Activated CD4-positive, alpha-beta memory T cell treated with anti-CD3 and anti-CD28 coated beads for 36 hours (primary cell): ENCODE measurements around the gene SYNGR2. TPM values are rescaled to one million over a fixed set of nuclear protein-coding genes. Genes with fewer than 3 reads are reported as not detected.

Experiments used
- CTCF ChIA-PET: fragments of 350-600 bp; sonication (Branson Sonifier 250); formaldehyde crosslinking; loops from one replicate; lab custom pipeline; 2021; ENCODE audit warnings: antibody characterized with exemption, inconsistent platforms; lab: Charles Lee
- POLR2A ChIA-PET: fragments of 350-600 bp; sonication (Branson Sonifier 250); formaldehyde crosslinking; loops from one replicate; lab custom pipeline; 2021; ENCODE audit warnings: antibody characterized with exemption; lab: Charles Lee
- DNase-seq: peaks from one replicate; pipeline ENCODE4 v3.0.0-alpha.2; 2020
- H3K27ac Mint-ChIP-seq: one replicate; pipeline ENCODE4 v1.8.0; 2021; ENCODE audit warnings: mixed read lengths
- H3K27me3 Mint-ChIP-seq: one replicate; pipeline ENCODE4 v1.8.0; 2021; ENCODE audit warnings: mixed read lengths
- H3K36me3 Mint-ChIP-seq: one replicate; pipeline ENCODE4 v1.8.0; 2021; ENCODE audit warnings: mixed read lengths
- H3K4me1 Mint-ChIP-seq: one replicate; pipeline ENCODE4 v1.8.0; 2021; ENCODE audit warnings: low read depth, mixed read lengths
- H3K4me3 Mint-ChIP-seq: one replicate; pipeline ENCODE4 v1.8.0; 2021; ENCODE audit warnings: mild to moderate bottlenecking, mixed read lengths
- H3K9me3 Mint-ChIP-seq: one replicate; pipeline ENCODE4 v1.8.0; 2021; ENCODE audit warnings: mixed read lengths
- intact Hi-C: fragments of 100-400 bp; cut with micrococcal nuclease; formaldehyde crosslinking; loops from one replicate; pipeline ENCODE4 v1.15.1; 2023
- total RNA-seq, 2 experiments: library from RNA; stranded (reverse); gene quantifications; one replicate each; pipeline ENCODE4 v1.2.3, GENCODE V29; 2021

Gene SYNGR2
- total RNA-seq, 2 experiments from 2014 or later, result 79.2 to 87.7 TPM

DNA sequence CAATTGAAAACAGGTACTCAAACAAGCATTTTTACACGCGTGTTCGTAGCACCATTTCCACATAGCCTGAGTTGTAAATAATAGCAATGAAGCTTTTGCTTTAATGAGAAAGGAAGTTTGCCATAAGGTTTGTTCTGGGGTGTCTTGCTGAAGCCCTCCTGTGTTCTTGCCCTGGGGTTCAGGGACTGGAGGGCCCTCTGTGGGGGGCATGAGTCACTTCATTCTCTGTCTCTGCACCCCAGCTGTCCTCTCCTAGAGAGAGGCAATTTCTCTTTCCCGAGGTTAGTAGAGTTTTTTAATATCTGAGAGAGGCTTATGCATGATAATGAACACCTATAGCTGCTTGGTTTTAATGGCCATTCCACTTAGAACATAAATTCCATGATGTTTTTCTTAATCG lies 28.3 kb downstream of the SYNGR2 start:
- H3K4me1 Mint-ChIP-seq, result peaks cover 5% of the 10 kb centered on the region
- intact Hi-C loops, result no loop called here
- no peaks in the 10 kb centered on the region for H3K27me3 Mint-ChIP-seq
- H3K27ac Mint-ChIP-seq, result no peak overlapping the region
- peaks cover 9% of the 10 kb centered on the region for H3K36me3 Mint-ChIP-seq
- POLR2A ChIA-PET, result no interaction called here
- H3K9me3 Mint-ChIP-seq, result no peaks in the 10 kb centered on the region
- CTCF ChIA-PET, result no interaction called here
- DNase-seq, result no peak
- no peak overlapping the region for H3K4me3 Mint-ChIP-seq

DNA sequence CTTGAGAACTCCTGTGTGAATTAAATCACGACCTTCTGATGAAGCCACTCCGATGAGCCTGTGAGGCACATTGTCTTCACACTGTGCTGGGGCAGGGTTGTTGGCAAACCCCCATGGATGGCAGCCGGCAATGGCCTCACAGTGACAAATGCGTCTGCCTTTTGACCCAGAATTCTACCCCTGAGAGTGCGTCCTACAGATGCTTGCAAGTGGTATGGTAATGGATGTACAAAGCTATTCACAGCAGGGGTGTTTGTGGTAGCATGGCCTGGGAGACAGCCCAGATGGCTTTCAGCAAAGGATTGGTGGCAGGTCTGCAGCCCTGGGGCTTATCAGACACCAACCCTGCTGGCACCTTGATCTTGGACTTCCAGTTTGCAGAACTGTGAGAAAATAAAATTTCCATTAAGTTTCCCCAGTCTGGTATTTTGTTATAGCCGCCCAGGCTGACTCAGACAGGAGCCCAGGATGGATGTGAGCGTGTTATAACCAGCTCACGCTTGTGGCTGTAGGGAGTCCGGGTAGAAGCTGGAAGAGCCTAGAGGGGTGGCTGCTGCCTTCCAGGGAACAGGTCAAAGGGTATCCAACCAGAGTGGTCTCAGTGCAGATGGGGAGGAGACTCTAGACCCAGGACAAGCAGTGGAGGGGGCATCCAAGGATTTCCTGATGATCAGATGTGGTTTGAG lies 28.9 kb downstream of the SYNGR2 start:
- no peaks in the 10 kb centered on the region for H3K9me3 Mint-ChIP-seq
- no peak overlapping the region for H3K4me3 Mint-ChIP-seq
- H3K27ac Mint-ChIP-seq, result no peak overlapping the region
- DNase-seq, result no peak
- peaks cover 5% of the 10 kb centered on the region for H3K4me1 Mint-ChIP-seq
- H3K27me3 Mint-ChIP-seq, result no peaks in the 10 kb centered on the region
- ChIA-PET CTCF (no interaction called here), POLR2A (interaction anchor here (1.2 kb wide), 1 partner anchor 33 kb away, joined by 3 read pairs; no protein-coding TSS in a partner anchor)
- intact Hi-C loops, result no loop called here
- H3K36me3 Mint-ChIP-seq, result peaks cover 9% of the 10 kb centered on the region

- Mint-ChIP-seq H3K27ac (no peak overlapping the region), H3K4me3 (no peak overlapping the region), H3K9me3 (no peaks in the 10 kb centered on the region), H3K27me3 (no peaks in the 10 kb centered on the region), H3K4me1 (peaks cover 5% of the 10 kb centered on the region), H3K36me3 (peaks cover 3% of the 10 kb centered on the region)
- intact Hi-C loops, result no loop called here
- DNase-seq, result no peak
- ChIA-PET CTCF (interaction anchor here (1.0 kb wide), 1 partner anchor 51 kb away, joined by 4 read pairs; no protein-coding TSS in a partner anchor), POLR2A (no interaction called here)
These were observed 32.1 kb downstream of the SYNGR2 start for GRCh38 chr17:78200451-78200850.

GRCh38 chr17:78202666-78203065 lies 34.3 kb downstream of the SYNGR2 start:
- DNase-seq, result no peak
- CTCF ChIA-PET, result no interaction called here
- POLR2A ChIA-PET, result no interaction called here
- H3K36me3 Mint-ChIP-seq, result no peaks in the 10 kb centered on the region
- intact Hi-C loops, result no loop called here
- peaks cover 5% of the 10 kb centered on the region for H3K4me1 Mint-ChIP-seq
- H3K4me3 Mint-ChIP-seq, result no peak overlapping the region
- no peaks in the 10 kb centered on the region for H3K27me3 Mint-ChIP-seq
- no peaks in the 10 kb centered on the region for H3K9me3 Mint-ChIP-seq
- no peak overlapping the region for H3K27ac Mint-ChIP-seq

DNA sequence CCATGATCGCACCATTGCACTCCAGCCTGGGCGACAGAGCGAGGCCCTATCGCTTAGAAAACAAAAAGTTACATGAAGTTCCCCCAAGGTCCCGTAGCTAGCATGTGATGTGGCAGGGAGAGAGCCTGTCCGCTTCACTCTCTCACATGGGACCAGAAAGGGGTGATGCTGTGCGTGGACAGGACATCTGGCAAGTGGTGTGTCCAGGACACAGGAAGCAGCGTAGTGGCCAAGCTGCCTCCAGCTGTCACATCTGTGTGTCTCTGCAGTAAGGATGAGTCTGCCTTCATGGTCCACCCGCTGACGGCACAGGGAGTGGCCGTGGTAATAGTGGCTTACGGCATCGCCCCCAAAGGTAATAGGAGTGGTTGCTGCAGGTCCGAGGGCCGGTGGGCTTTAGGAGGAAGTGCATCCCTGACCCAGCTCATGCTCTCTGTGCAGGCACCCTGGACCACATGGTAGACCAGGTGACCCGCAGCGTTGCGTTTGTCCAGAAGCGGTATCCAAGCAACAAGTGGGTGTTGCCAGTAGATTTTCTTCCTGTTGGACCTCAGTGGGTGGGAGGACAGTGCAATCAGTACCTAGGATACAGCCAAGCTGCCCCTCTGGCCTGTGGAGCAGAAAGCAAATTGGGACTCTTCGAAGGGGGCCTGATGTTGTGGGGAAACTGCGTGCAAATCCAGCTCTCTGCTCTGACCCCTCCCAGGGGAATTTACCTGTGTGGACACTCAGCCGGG lies 36.2 kb downstream of the SYNGR2 start:
- Mint-ChIP-seq H3K4me1 (no peaks in the 10 kb centered on the region), H3K27me3 (no peaks in the 10 kb centered on the region), H3K27ac (no peak overlapping the region), H3K36me3 (no peaks in the 10 kb centered on the region), H3K4me3 (no peak overlapping the region), H3K9me3 (no peaks in the 10 kb centered on the region)
- intact Hi-C loops, result no loop called here
- ChIA-PET POLR2A (no interaction called here), CTCF (no interaction called here)
- DNase-seq, result no peak

DNA sequence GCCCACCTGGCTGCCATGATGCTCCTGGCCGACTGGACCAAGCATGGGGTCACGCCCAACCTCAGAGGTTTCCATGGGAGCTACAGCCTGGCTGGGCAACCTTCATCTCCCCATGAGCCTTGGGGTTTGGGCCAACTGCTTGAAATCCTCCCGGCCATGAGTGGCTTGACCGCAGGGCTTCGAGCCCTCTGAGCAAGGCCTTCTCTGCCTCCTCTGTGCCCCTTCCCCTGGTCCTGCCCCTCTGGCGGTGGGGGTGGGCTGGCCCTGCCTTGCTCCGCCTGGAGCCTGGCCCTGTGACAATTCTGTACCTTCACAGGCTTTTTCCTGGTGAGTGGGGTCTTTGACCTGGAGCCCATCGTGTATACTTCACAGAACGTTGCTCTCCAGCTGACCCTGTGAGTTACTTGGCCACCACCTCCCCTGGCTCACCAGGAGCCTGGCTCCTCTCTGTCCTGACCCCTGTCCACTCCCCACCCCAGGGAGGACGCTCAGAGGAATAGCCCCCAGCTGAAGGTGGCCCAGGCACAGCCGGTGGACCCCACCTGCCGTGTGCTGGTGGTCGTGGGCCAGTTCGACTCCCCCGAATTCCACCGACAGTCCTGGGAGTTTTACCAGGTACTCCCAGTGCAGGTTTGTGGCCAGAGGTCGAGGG lies 36.9 kb downstream of the SYNGR2 start:
- ChIA-PET POLR2A (no interaction called here), CTCF (no interaction called here)
- Mint-ChIP-seq H3K4me1 (no peaks in the 10 kb centered on the region), H3K36me3 (no peaks in the 10 kb centered on the region), H3K27me3 (no peaks in the 10 kb centered on the region), H3K27ac (no peak overlapping the region), H3K4me3 (no peak overlapping the region), H3K9me3 (no peaks in the 10 kb centered on the region)
- no peak for DNase-seq
- intact Hi-C loops, result no loop called here

GRCh38 chr17:78206298-78206697 lies 37.9 kb downstream of the SYNGR2 start:
- intact Hi-C loops, result no loop called here
- H3K27me3 Mint-ChIP-seq, result no peaks in the 10 kb centered on the region
- H3K9me3 Mint-ChIP-seq, result no peaks in the 10 kb centered on the region
- ChIA-PET CTCF (no interaction called here), POLR2A (no interaction called here)
- no peak overlapping the region for H3K4me3 Mint-ChIP-seq
- no peaks in the 10 kb centered on the region for H3K36me3 Mint-ChIP-seq
- H3K27ac Mint-ChIP-seq, result no peak overlapping the region
- no peak for DNase-seq
- no peaks in the 10 kb centered on the region for H3K4me1 Mint-ChIP-seq

DNA sequence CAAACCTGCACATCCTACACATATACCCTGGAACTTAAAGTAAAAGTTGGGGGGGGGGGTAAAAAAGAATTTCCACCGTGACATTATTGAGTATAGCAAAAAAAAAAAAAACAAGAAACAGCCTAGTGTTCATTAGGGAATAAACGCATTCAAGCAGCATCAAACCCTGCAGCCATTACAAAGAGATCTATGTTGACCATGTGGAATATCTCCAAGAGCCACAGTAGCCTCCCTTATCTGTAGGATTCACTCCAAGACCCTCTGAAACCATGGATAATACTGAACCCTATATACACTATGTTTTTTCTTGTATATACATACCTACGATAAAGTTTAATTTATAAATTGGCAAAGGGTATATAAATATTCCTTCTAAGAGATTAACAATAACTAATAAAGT lies 40.1 kb downstream of the SYNGR2 start:
- DNase-seq, result no peak
- POLR2A ChIA-PET, result no interaction called here
- Mint-ChIP-seq H3K27ac (no peak overlapping the region), H3K36me3 (no peaks in the 10 kb centered on the region), H3K27me3 (no peaks in the 10 kb centered on the region), H3K4me3 (no peak overlapping the region), H3K4me1 (no peaks in the 10 kb centered on the region), H3K9me3 (no peaks in the 10 kb centered on the region)
- CTCF ChIA-PET, result no interaction called here
- intact Hi-C loops, result no loop called here

GRCh38 chr17:78210111-78210510 lies 41.7 kb downstream of the SYNGR2 start:
- Mint-ChIP-seq H3K27ac (no peak overlapping the region), H3K4me1 (peaks cover 5% of the 10 kb centered on the region), H3K4me3 (no peak overlapping the region), H3K9me3 (no peaks in the 10 kb centered on the region), H3K27me3 (no peaks in the 10 kb centered on the region), H3K36me3 (peaks cover 6% of the 10 kb centered on the region)
- ChIA-PET CTCF (no interaction called here), POLR2A (interaction anchor here (0.7 kb wide), 1 partner anchor 65 kb away, joined by 3 read pairs; no protein-coding TSS in a partner anchor)
- DNase-seq, result no peak
- intact Hi-C loops, result no loop called here

DNA sequence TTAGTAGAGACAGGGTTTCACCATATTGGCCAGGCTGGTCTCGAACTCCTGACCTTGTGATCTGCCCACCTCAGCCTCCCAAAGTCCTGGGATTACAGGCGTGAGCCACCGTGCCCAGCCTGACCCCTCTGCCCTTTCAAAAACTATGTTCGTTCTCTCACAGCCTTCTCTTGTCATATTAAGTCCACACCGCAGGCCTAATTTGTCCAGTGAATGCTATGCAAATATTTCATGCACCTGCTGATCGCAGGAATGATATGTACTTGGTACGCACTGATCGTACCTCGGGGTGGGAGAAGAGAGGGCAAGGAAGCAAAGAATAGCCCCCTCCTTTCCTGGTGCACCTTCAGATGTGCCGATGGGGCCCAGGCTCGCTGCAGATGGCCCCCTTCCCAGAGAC lies 42.7 kb downstream of the SYNGR2 start:
- CTCF ChIA-PET, result no interaction called here
- no peak for DNase-seq
- Mint-ChIP-seq H3K36me3 (peaks cover 8% of the 10 kb centered on the region), H3K27ac (no peak overlapping the region), H3K4me1 (peaks cover 10% of the 10 kb centered on the region), H3K4me3 (no peak overlapping the region), H3K9me3 (no peaks in the 10 kb centered on the region), H3K27me3 (no peaks in the 10 kb centered on the region)
- intact Hi-C loops, result no loop called here
- POLR2A ChIA-PET, result no interaction called here

DNA sequence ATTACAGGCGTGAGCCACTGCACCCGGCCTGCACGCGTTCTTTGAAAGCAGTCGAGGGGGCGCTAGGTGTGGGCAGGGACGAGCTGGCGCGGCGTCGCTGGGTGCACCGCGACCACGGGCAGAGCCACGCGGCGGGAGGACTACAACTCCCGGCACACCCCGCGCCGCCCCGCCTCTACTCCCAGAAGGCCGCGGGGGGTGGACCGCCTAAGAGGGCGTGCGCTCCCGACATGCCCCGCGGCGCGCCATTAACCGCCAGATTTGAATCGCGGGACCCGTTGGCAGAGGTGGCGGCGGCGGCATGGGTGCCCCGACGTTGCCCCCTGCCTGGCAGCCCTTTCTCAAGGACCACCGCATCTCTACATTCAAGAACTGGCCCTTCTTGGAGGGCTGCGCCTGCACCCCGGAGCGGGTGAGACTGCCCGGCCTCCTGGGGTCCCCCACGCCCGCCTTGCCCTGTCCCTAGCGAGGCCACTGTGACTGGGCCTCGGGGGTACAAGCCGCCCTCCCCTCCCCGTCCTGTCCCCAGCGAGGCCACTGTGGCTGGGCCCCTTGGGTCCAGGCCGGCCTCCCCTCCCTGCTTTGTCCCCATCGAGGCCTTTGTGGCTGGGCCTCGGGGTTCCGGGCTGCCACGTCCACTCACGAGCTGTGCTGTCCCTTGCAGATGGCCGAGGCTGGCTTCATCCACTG lies 45.8 kb downstream of the SYNGR2 start, which contains the start of gene BIRC5:
BIRC5 (plus strand) TSS at position 238 of the 690 bp plus-strand sequence; CDS start at position 302, 64 bp downstream.
- POLR2A ChIA-PET, result interaction anchor here (0.8 to 1.6 kb wide), 3 partner anchors 11 to 142 kb away, joined by 3 to 4 read pairs (median 3); no protein-coding TSS in a partner anchor

More for the DNA sequence above, 45.8 kb downstream of the SYNGR2 start, which contains the start of gene BIRC5:
- peak; percentile 94 for DNase-seq
- Mint-ChIP-seq H3K27ac (peak within 1 kb of the TSS; percentile 78), H3K4me3 (peak within 1 kb of the TSS; percentile 96), H3K9me3 (no peaks in the 10 kb centered on the region), H3K4me1 (peaks cover 12% of the 10 kb centered on the region), H3K36me3 (peaks cover 18% of the 10 kb centered on the region), H3K27me3 (no peaks in the 10 kb centered on the region)
- CTCF ChIA-PET, result no interaction called here
- intact Hi-C loops, result loop anchor here (1.0 kb wide), 1 partner anchor 27 kb away; the partner anchor contains the start of genes AFMID and TK1
